Esophagus muscularis mucosa (tissue), 4 donors: ENCODE measurements around the gene ANGPT4.

ENCODE experiments used
- CTCF ChIP-seq, 3 experiments: fragments of 200-600 bp in 2 of 3; fragments of 450-650 bp in 1 of 3; sonication (generic) in 2 of 3; IDR thresholded peaks; one replicate each; pipeline ENCODE4 v1.5.1; 2017 to 2019; ENCODE audit warnings: antibody characterized with exemption in 3 of 3, mild to moderate bottlenecking in 2 of 3, moderate library complexity in 1 of 3
- EP300 ChIP-seq: sonication (generic); formaldehyde crosslinking; IDR thresholded peaks from one replicate; pipeline ENCODE4 v1.6.1; 2017; ENCODE audit warnings: antibody characterized with exemption
- POLR2A ChIP-seq: fragments of 450-650 bp; IDR thresholded peaks from one replicate; pipeline ENCODE4 v1.6.1; 2017; ENCODE audit warnings: antibody characterized with exemption, moderate library complexity, mild to moderate bottlenecking, low read depth
- POLR2AphosphoS5 ChIP-seq, 2 donors: sonication (generic); formaldehyde crosslinking; IDR thresholded peaks; one replicate each; pipeline ENCODE4 v1.6.1; 2017; ENCODE audit warnings: antibody characterized with exemption in 2 of 2

GRCh38 chr20:920311-920710 lies 4.2 kb upstream of the ANGPT4 start:
- TF ChIP-seq CTCF (IDR thresholded peaks at IDR 0.05) (no peak), POLR2AphosphoS5 (IDR thresholded peaks at IDR 0.05) (no peak), POLR2A (no peak), EP300 (no peak)
